Left ventricle myocardium inferior (tissue), 1 donor: ENCODE measurements around the gene TOMM70. TPM values are rescaled to one million over a fixed set of nuclear protein-coding genes. Genes with fewer than 3 reads are reported as not detected.

ENCODE experiments used
- DNase-seq: peaks from one replicate; pipeline ENCODE4 v3.0.0-alpha.2; 2020
- H3K27ac ChIP-seq: fragments of 200-600 bp; replicated peaks from 2 replicates; pipeline ENCODE4 v1.8.0; 2021
- H3K27me3 ChIP-seq: fragments of 200-600 bp; 2 replicates; pipeline ENCODE4 v1.8.0; 2021; ENCODE audit warnings: low read depth
- H3K36me3 ChIP-seq: fragments of 200-600 bp; 2 replicates; pipeline ENCODE4 v1.8.0; 2021
- H3K4me1 ChIP-seq: fragments of 200-600 bp; 2 replicates; pipeline ENCODE4 v1.8.0; 2021
- H3K4me3 ChIP-seq: fragments of 200-600 bp; 2 replicates; pipeline ENCODE4 v1.8.0; 2021; ENCODE audit warnings: mild to moderate bottlenecking, moderate library complexity
- H3K9me3 ChIP-seq: fragments of 200-600 bp; replicated peaks from 2 replicates; pipeline ENCODE4 v1.8.0; 2021
- intact Hi-C: fragments of 100-400 bp; cut with micrococcal nuclease; formaldehyde crosslinking; loops from one replicate; pipeline ENCODE4 v1.11.0; 2022
- total RNA-seq: library from RNA; stranded (reverse); fragmentation: NEBNext Ultra II Directional; extraction: Animal tissue kit (Norgen Biotek cat#: 25700); gene quantifications from one replicate; pipeline ENCODE4 v1.2.1, GENCODE V29; 2021
- TF ChIP-seq, protein P1 (sequence below): fragments of 200-600 bp; IDR thresholded peaks from 2 replicates; pipeline ENCODE4 v1.8.0; 2021; ENCODE audit warnings: antibody characterized with exemption, mild to moderate bottlenecking, borderline replicate concordance
- donor health status: DM: no; HTN: yes; CAD: no; lungs with severe emphysema.

The TOMM70 gene
- total RNA-seq, 1 donor from 2014 or later: 65.4 TPM

DNA sequence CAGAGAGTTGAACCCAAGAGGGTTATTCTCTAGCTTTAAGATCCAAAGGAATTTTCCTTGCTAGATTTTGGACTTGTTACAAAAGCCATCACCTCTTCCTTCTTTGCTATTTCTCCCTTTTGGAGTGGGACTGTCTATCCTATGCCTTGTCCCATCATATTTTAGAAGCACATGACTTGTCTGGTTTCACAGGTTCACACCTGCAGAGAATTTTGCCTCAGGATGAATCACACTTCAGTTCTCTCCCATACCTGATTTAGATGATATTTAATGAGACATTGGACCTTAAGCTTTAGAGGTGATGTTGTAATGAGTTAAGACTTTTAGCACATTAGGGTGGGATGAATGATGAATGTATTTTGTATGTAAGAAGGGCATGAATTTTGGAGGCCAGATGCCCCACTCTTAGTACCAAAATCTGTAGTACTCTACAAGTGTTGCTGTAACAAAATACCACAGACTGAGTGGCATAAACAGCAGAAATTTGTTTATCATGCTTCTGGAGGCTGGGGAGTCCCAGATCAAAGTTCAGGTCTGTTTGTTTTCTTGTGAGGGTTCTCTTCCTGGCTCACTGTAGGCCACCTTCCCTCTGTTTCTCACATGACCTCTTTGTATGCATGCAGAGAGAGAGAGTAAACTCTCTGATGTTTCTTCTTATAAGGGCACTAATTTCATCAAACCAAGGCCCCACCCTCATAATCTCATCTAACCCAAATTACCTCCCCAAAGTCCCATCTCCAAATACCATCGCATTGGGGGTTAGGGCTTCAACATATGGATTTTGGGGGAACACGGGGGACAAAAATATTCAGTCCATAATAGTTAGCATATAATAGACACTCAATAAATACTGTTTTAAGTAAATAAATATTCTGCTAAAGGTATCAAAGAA, 10.4 kb upstream of the TOMM70 start:
- no peaks in the 10 kb centered on the region for H3K4me1 ChIP-seq
- H3K9me3 ChIP-seq: peaks cover 30% of the 10 kb centered on the region
- TF ChIP-seq, protein P1, sequence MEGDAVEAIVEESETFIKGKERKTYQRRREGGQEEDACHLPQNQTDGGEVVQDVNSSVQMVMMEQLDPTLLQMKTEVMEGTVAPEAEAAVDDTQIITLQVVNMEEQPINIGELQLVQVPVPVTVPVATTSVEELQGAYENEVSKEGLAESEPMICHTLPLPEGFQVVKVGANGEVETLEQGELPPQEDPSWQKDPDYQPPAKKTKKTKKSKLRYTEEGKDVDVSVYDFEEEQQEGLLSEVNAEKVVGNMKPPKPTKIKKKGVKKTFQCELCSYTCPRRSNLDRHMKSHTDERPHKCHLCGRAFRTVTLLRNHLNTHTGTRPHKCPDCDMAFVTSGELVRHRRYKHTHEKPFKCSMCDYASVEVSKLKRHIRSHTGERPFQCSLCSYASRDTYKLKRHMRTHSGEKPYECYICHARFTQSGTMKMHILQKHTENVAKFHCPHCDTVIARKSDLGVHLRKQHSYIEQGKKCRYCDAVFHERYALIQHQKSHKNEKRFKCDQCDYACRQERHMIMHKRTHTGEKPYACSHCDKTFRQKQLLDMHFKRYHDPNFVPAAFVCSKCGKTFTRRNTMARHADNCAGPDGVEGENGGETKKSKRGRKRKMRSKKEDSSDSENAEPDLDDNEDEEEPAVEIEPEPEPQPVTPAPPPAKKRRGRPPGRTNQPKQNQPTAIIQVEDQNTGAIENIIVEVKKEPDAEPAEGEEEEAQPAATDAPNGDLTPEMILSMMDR: no peak
- intact Hi-C loops: no loop called here
- DNase-seq: no peak
- H3K27me3 ChIP-seq: no peaks in the 10 kb centered on the region
- no peak overlapping the region for H3K27ac ChIP-seq
- H3K36me3 ChIP-seq: peaks cover 21% of the 10 kb centered on the region
- no peak overlapping the region for H3K4me3 ChIP-seq

DNA sequence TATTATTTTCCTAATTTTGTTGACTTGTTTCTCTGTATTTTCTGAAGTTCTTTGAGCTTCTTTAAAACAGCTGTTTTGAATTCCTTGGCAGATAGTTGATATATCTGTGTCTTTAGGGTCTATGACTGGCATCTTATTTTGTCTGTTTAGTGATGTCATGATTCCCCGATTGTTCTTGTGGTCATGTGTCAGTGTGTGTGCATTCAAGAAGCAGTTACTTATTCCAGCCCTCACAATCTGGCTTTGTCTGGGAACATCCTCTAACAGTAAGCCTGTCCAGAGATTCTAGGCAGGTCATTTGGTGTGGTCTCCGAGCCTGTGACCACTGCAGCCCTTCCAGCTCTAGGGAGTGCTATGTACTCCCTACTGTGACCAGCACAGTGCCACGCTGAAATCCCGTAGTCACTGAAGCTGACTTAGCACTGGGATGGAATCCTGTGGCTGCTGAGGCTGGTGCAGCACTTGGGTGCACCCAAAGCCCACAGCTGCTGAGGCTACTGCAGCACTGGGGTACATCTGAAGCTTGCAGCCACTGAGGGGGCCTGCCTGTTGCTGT, 7.2 kb upstream of the TOMM70 start:
- Histone ChIP-seq H3K4me3 (no peak overlapping the region), H3K4me1 (peaks cover 11% of the 10 kb centered on the region), H3K27me3 (no peaks in the 10 kb centered on the region), H3K9me3 (peaks cover 30% of the 10 kb centered on the region), H3K36me3 (peaks cover 21% of the 10 kb centered on the region), H3K27ac (no peak overlapping the region)
- intact Hi-C loops: no loop called here
- TF ChIP-seq, protein P1: no peak
- no peak for DNase-seq

DNA sequence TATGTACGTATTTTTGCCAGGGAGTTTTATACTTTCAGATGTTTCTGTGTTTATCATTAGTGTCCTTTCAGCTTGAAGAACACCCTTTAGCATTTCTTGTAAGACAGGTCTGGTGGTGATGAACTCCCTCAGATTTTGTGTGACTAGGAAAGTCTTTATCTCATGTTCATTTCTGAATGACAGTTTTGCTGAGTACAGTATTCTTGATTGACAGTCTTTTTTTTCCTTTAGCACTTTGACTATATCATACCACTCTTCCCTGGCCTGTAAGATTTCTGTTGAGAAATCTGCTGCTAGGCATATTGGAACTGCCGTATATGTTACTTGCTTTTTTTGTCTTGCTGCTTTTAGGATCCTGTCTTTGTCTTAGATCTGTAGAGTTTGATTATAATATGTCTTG, 6.3 kb upstream of the TOMM70 start:
- Histone ChIP-seq H3K9me3 (peaks cover 30% of the 10 kb centered on the region), H3K4me1 (peaks cover 20% of the 10 kb centered on the region), H3K4me3 (no peak overlapping the region), H3K36me3 (peaks cover 21% of the 10 kb centered on the region), H3K27ac (no peak overlapping the region), H3K27me3 (no peaks in the 10 kb centered on the region)
- intact Hi-C loops: no loop called here
- no peak for DNase-seq
- TF ChIP-seq, protein P1: no peak

DNA sequence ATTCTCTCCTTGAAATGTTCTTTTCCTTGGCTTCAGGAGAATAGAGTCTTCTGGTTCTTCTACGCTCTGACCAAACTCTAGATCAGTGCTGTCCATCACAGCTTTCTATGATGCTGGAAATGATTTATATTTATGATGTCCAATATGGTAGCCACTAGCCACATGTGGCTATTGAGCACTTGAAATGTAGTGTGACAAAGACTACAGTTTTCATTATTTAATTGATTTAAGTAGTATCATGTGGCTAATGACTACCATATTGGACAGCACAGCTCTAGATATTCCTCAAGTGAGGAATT, 3.3 kb upstream of the TOMM70 start:
- Histone ChIP-seq H3K27ac (no peak overlapping the region), H3K27me3 (no peaks in the 10 kb centered on the region), H3K4me3 (no peak overlapping the region), H3K9me3 (peaks cover 21% of the 10 kb centered on the region), H3K36me3 (peaks cover 17% of the 10 kb centered on the region), H3K4me1 (peaks cover 40% of the 10 kb centered on the region)
- intact Hi-C loops: no loop called here
- TF ChIP-seq, protein P1: no peak
- no peak for DNase-seq

DNA sequence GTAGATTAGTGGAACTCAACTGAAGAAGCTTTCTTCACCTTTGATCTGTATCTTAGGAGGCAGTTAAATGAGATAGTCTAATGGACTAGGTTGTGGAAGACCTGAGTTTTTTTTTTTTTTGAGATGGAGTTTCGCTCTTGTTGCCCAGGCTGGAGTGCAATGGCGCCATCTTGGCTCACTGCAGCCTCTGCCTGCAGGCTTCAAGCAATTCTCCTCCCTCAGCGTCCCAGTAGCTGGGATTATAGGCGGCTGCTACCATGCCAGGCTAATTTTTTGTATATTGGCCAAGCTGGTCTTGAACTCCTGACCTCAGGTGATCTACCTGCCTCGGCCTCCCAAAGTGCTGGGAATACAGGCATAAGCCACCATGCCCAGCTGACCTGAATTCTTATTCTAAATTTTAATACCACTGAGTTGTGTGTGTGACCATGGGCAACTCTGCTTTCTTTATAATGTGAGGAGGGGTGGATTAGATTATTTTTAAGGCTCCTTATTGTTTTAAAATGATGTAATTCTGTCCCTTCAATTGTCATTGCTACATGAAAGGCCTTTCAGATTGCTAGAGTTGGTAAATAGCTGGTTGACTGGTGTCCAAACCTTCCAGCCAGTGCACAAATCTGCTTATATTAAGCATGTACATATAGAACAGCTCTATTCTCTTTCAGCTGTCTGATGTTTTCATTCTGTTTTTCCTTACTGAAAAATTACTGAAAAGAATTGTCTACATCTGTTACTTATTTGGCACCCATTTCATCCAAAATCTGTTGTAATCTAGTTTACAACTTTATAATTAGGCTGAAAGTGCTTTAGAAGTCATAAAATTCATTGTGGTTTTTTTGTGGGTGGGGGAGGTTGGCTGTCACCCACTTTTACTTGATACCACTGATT, 2.7 kb upstream of the TOMM70 start:
- Histone ChIP-seq H3K27ac (no peak overlapping the region), H3K36me3 (peaks cover 17% of the 10 kb centered on the region), H3K4me3 (peak overlapping the region; percentile 99), H3K27me3 (no peaks in the 10 kb centered on the region), H3K4me1 (peaks cover 46% of the 10 kb centered on the region), H3K9me3 (peaks cover 21% of the 10 kb centered on the region)
- DNase-seq: no peak
- TF ChIP-seq, protein P1: no peak
- intact Hi-C loops: no loop called here
